IMR-90 (cell line): Measurements from ENCODE around the gene PDZD2. TPM values are rescaled to one million over a fixed set of nuclear protein-coding genes. Genes with fewer than 3 reads are reported as not detected.

Source experiments
- ATAC-seq: fragments of 200-7000 bp; cut with Tn5 transposase; 2 replicates; pipeline ENCODE4 v1.9.1; 2020; ENCODE audit warnings: low read depth, mild to moderate bottlenecking, moderate library complexity
- BruUV-seq: library from RNA; stranded (reverse); fragments of 400-500 nt; replicated peaks from 2 replicates; lab custom pipeline; 2021; lab: Mats Ljungman, UMichigan
- CTCF ChIA-PET: fragments of 300-600 bp; formaldehyde crosslinking; extraction: SDS; loops from one replicate; lab custom pipeline; 2021; ENCODE audit warnings: antibody characterized with exemption; lab: Yijun Ruan, JAX
- POLR2A ChIA-PET: fragments of 300-600 bp; sonication (Branson Sonifier 250); formaldehyde crosslinking; loops from one replicate; lab custom pipeline; 2022; ENCODE audit warnings: antibody characterized with exemption; ENCODE audit not compliant: unreplicated experiment; lab: Charles Lee
- DNase-seq: peaks from one replicate; pipeline ENCODE4 v3.0.0; 2013
- H2AFZ ChIP-seq: replicated peaks from 2 replicates; pipeline ENCODE3; 2013; ENCODE audit warnings: low read length, mild to moderate bottlenecking; ENCODE audit not compliant: poor library complexity
- H2AK5ac ChIP-seq: 2 replicates; pipeline ENCODE4 v1.6.1; 2013; ENCODE audit warnings: low read depth, low read length, inconsistent platforms
- H2AK9ac ChIP-seq: replicated peaks from 2 replicates; pipeline ENCODE3; 2013; ENCODE audit warnings: mild to moderate bottlenecking, low read depth, low read length, moderate library complexity; ENCODE audit not compliant: poor library complexity
- H2BK120ac ChIP-seq: 2 replicates; pipeline ENCODE4 v1.6.1; 2013; ENCODE audit warnings: low read depth, low read length, inconsistent platforms
- H2BK15ac ChIP-seq: 3 replicates; pipeline ENCODE4 v1.6.1; 2013; ENCODE audit warnings: low read depth, low read length, inconsistent platforms
- H2BK20ac ChIP-seq: 2 replicates; pipeline ENCODE4 v1.6.1; 2013; ENCODE audit warnings: low read depth, mild to moderate bottlenecking, inconsistent platforms, low read length, moderate library complexity
- H2BK5ac ChIP-seq: 2 replicates; pipeline ENCODE4 v1.6.1; 2013; ENCODE audit warnings: mild to moderate bottlenecking, low read depth, low read length, inconsistent platforms; ENCODE audit not compliant: poor library complexity, severe bottlenecking
- H3K14ac ChIP-seq: replicated peaks from 2 replicates; pipeline ENCODE4 v1.6.1; 2013; ENCODE audit warnings: low read depth, low read length, inconsistent platforms
- H3K18ac ChIP-seq: 2 replicates; pipeline ENCODE4 v1.6.1; 2013; ENCODE audit warnings: low read depth, low read length, control low read depth
- H3K23ac ChIP-seq: 2 replicates; pipeline ENCODE4 v1.6.1; 2013; ENCODE audit warnings: low read depth, low read length, inconsistent platforms
- H3K27ac ChIP-seq: 2 replicates; pipeline ENCODE4 v1.5.1; 2013; ENCODE audit warnings: mild to moderate bottlenecking, control low read depth, low read length; ENCODE audit not compliant: insufficient read depth
- H3K27me3 ChIP-seq: 2 replicates; pipeline ENCODE4 v1.6.1; 2013; ENCODE audit warnings: low read length; ENCODE audit not compliant: control insufficient read depth, insufficient read depth
- H3K36me3 ChIP-seq: 2 replicates; pipeline ENCODE4 v1.6.1; 2013; ENCODE audit warnings: low read length, mixed read lengths; ENCODE audit not compliant: control insufficient read depth, insufficient read depth
- H3K4ac ChIP-seq: 2 replicates; pipeline ENCODE4 v1.6.1; 2013; ENCODE audit warnings: low read depth, low read length, inconsistent platforms
- H3K4me1 ChIP-seq: 2 replicates; pipeline ENCODE4 v1.6.1; 2013; ENCODE audit warnings: low read length, mixed read lengths; ENCODE audit not compliant: control insufficient read depth, insufficient read depth
- H3K4me2 ChIP-seq: 2 replicates; pipeline ENCODE4 v1.6.1; 2013; ENCODE audit warnings: low read depth, mild to moderate bottlenecking, control low read depth, low read length, moderate library complexity
- H3K4me3 ChIP-seq: 2 replicates; pipeline ENCODE4 v1.5.1; 2013; ENCODE audit warnings: low read depth, mild to moderate bottlenecking, control low read depth, low read length, moderate library complexity; ENCODE audit not compliant: insufficient read depth
- H3K56ac ChIP-seq: 2 replicates; pipeline ENCODE4 v1.6.1; 2013; ENCODE audit warnings: low read length, inconsistent platforms; ENCODE audit not compliant: insufficient read depth; ENCODE audit errors: extremely low read depth
- H3K79me1 ChIP-seq, 2 experiments: 2 replicates each; pipeline ENCODE4 v1.6.1; 2013; ENCODE audit warnings: low read length in 2 of 2, inconsistent platforms in 1 of 2, low read depth in 1 of 2
- H3K9ac ChIP-seq: 2 replicates; pipeline ENCODE4 v1.6.1; 2013; ENCODE audit warnings: low read depth, low read length, control low read depth
- H3K9me1 ChIP-seq: 2 replicates; pipeline ENCODE4 v1.6.1; 2013; ENCODE audit warnings: low read length, inconsistent platforms; ENCODE audit not compliant: insufficient read depth
- H3K9me3 ChIP-seq: 2 replicates; pipeline ENCODE4 v1.6.1; 2013; ENCODE audit warnings: low read length; ENCODE audit not compliant: control insufficient read depth, insufficient read depth
- H4K20me1 ChIP-seq: 2 replicates; pipeline ENCODE4 v1.6.1; 2013; ENCODE audit warnings: low read length, inconsistent platforms; ENCODE audit not compliant: insufficient read depth
- H4K5ac ChIP-seq: 2 replicates; pipeline ENCODE4 v1.6.1; 2013; ENCODE audit warnings: mild to moderate bottlenecking, low read depth, low read length, control low read depth
- H4K8ac ChIP-seq, 2 experiments: 2 replicates each; pipeline ENCODE4 v1.6.1; 2013; ENCODE audit warnings: low read depth in 2 of 2, low read length in 2 of 2, control low read depth in 1 of 2, inconsistent platforms in 1 of 2
- H4K91ac ChIP-seq: 2 replicates; pipeline ENCODE4 v1.6.1; 2013; ENCODE audit warnings: low read depth, low read length, inconsistent platforms; ENCODE audit not compliant: insufficient read depth
- FOS ChIP-seq: fragments of 150-350 bp; IDR thresholded peaks from 2 replicates; pipeline ENCODE4 v1.6.1; 2016; ENCODE audit warnings: low read depth, low read length
- RCOR1 ChIP-seq: IDR thresholded peaks from 2 replicates; pipeline ENCODE4 v1.6.1; 2012; ENCODE audit warnings: mild to moderate bottlenecking, low read length, improper control_type of control experiment; ENCODE audit not compliant: insufficient replicate concordance
- RFX5 ChIP-seq: IDR thresholded peaks from 2 replicates; pipeline ENCODE4 v1.8.0; 2012; ENCODE audit warnings: low read depth, mild to moderate bottlenecking, low read length, moderate library complexity
- WGBS, 2 experiments: methylation state at CpG; one replicate each; pipeline versions ENCODE4 v1.1.5 to v1.1.7; 2013; ENCODE audit warnings: missing lambda C conversion rate in 2 of 2; ENCODE audit not compliant: insufficient read length in 1 of 2; ENCODE audit errors: extremely low coverage in 2 of 2; 5-methylcytosine and 5-hydroxymethylcytosine counted together
- dilution Hi-C: fragments of 300-500 bp; cut with HindIII; formaldehyde crosslinking; loops from one replicate; pipeline ENCODE4 v1.14.3; 2018; ENCODE audit warnings: low sequenced_read_pairs; ENCODE audit not compliant: unreplicated experiment
- in situ Hi-C: fragments of 300-500 bp; cut with MboI; formaldehyde crosslinking; loops from 3 replicates; pipeline ENCODE4 v1.14.3; 2019; ENCODE audit warnings: low sequenced_read_pairs, inconsistent platforms, mixed read lengths
- intact Hi-C: fragments of 100-400 bp; cut with micrococcal nuclease; formaldehyde crosslinking; loops from 2 replicates; pipeline ENCODE4 v1.10.0; 2022
- polyA plus RNA-seq, 3 experiments: library from polyadenylated mRNA; depleted of rRNA; stranded (reverse); fragments of >200 nt; gene quantifications; 2 replicates each; pipeline ENCODE4 v1.2.3, GENCODE V29; 2012; ENCODE audit warnings: low replicate concordance in 1 of 3
- total RNA-seq: library from RNA; depleted of rRNA; stranded (reverse); fragments of >200 nt; gene quantifications from 2 replicates; pipeline ENCODE4 v1.2.3, GENCODE V29; 2012

The PDZD2 gene
- total and polyA plus RNA-seq, 2 of the 4 experiments (the other 2 are of a cell fraction), result under 0.01 to 0.02 TPM

DNA sequence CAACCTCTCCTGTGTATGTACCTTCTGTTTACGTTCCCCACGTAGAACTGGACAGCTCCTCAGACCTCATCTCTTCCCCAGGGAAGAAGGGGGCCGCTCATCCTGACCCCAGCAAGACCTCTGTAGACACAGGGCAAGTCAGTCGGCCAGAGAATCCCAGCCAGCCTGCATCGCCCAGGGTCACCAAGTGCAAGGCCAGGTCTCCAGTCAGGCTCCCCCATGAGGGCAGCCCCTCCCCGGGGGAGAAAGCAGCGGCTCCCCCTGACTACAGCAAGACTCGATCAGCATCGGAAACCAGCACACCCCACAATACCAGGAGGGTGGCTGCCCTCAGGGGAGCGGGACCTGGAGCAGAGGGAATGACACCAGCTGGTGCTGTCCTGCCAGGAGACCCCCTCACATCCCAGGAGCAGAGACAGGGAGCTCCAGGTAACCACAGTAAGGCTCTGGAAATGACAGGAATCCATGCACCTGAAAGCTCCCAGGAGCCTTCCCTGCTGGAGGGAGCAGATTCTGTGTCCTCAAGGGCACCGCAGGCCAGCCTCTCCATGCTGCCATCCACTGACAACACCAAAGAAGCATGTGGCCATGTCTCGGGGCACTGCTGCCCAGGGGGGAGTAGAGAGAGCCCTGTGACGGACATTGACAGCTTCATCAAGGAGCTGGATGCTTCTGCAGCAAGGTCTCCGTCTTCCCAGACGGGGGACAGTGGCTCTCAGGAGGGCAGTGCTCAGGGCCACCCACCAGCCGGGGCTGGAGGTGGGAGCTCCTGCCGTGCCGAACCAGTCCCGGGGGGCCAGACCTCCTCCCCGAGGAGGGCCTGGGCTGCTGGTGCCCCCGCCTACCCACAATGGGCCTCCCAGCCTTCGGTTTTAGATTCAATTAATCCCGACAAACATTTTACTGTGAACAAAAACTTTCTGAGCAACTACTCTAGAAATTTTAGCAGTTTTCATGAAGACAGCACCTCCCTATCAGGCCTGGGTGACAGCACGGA lies 448.5 kb downstream of the PDZD2 start:
- Histone ChIP-seq H3K9me1 (no peaks in the 10 kb centered on the region), H3K18ac (no peak overlapping the region), H3K79me1 (no peaks in the 10 kb centered on the region), H3K4me3 (no peak overlapping the region), H3K23ac (no peak overlapping the region), H2BK15ac (no peak overlapping the region), H4K20me1 (no peaks in the 10 kb centered on the region), H3K36me3 (peaks cover 2% of the 10 kb centered on the region; the same call in 1 of the 2 replicates), H2AFZ (no peak overlapping the region), H3K14ac (no peak overlapping the region), H2BK20ac (no peak overlapping the region), H3K56ac (no peak overlapping the region), H2AK5ac (no peak overlapping the region), H4K5ac (no peak overlapping the region), H3K4me1 (no peaks in the 10 kb centered on the region), H4K8ac (no peak overlapping the region), H3K4me2 (no peak overlapping the region), H2BK5ac (no peak overlapping the region), H3K9ac (no peak overlapping the region), H3K27me3 (no peaks in the 10 kb centered on the region), H2AK9ac (no peak overlapping the region), H3K4ac (no peak overlapping the region), H4K91ac (no peak overlapping the region), H2BK120ac (no peak overlapping the region), H3K27ac (no peak overlapping the region), H3K9me3 (no peaks in the 10 kb centered on the region)
- in situ Hi-C loops (no loop called here), intact Hi-C loops (no loop called here), dilution Hi-C loops (no loop called here)
- WGBS, 2 experiments, result 97% methylated on average over 7 of the region's 24 CpGs; no CpG with 5 or more reads in 1 of the 2 experiments
- BruUV-seq, result no TSS peak
- DNase-seq, result no peak
- TF ChIP-seq RFX5 (no peak), FOS (no peak), RCOR1 (no peak)
- ATAC-seq, result no peak
- ChIA-PET CTCF (interaction anchor here (1.3 kb wide), 1 partner anchor 11 kb away, joined by 3 read pairs; no protein-coding TSS in a partner anchor), POLR2A (no interaction called here)
